NCI-H128 (cell line): ENCODE measurements around the gene ELOVL1.
"Not testable (repeated sequence)": the region's sequence is repeated elsewhere in the genome, so short reads cannot be mapped to it uniquely, and the experiment has no call there.

Source experiments
- DNase-seq: peaks from one replicate; lab custom pipeline; 2025; ENCODE audit not compliant: unreplicated experiment; lab: John Stamatoyannopoulos, UW

ELOVL1 gene

GRCh38 chr1:43367904-43368645, at the start of gene ELOVL1:
Gene ELOVL1, minus strand, starts transcription at chr1:43368011. Its CDS starts 2,402 bp downstream, at chr1:43365609.
- peak; percentile 81 for DNase-seq

DNA sequence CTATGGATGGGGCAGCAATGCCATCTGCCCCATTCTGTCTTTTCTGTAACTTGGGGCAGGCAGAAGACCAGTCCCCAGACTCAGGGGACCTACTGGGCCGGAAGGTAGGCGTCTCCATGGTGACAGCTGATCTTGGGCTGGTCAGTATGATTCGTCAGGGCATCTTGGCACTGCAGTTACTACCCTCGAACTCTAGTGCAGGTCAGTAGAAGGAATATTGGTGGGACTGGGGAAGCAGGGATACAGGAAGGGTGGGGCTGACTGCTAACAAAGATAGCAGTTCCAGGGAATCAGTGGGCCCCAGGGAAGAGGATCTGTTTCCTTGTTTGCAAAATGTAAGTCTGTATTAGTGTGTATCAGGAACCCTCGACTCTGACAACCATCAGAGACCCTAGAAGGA, 48.1 kb upstream of the ELOVL1 start:
- DNase-seq = no peak

DNA sequence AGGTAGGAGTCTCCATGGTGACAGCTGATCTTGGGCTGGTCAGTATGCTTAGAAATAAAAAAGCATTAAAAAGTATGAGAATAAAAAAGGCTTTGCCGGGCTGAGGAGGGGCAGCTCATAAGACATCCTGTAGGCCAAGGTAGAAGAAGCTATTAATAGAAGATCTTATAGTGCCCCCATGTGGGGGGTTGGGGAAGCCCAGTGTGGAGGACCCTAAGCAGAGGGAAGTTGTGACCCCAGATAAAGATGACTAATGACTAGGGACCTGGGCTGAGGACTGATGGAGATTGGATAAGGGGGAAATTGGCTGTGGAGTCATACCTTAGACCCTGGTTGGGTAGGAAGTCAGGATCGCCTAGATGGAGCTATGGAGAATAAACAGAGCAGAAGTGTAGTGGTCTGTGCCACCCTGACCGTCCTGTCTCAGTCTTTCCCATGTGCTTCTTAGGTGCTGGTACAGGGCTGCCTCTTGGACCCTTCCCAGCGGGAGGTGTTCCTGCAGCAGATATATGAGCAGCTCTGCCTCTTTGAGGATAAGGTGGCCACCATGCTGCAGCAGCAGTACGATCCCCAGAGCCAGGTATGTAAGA, 46.9 kb upstream of the ELOVL1 start:
- peak; percentile 43 for DNase-seq

DNA sequence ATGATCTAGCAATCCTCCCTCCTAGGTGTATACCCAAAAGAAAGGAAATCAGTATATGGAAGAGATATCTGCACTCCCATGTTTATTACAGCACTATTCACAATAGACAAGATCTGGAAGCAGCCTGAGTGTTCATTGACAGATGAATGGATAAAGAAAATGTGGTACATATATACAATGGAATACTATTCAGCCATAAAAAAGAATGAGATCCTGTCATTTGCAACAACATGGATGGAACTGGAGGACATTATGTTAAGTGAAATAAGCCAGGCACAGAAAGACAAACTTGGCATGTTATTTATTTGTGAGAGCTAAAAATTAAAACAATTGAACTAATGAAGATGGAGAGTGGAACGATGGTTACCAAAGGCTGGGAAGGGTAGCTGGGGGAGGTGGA, 45.6 kb upstream of the ELOVL1 start:
- DNase-seq = not testable (repeated sequence)

- no peak for DNase-seq
These were observed 42.8 kb upstream of the ELOVL1 start for GRCh38 chr1:43410571-43410970.

DNA sequence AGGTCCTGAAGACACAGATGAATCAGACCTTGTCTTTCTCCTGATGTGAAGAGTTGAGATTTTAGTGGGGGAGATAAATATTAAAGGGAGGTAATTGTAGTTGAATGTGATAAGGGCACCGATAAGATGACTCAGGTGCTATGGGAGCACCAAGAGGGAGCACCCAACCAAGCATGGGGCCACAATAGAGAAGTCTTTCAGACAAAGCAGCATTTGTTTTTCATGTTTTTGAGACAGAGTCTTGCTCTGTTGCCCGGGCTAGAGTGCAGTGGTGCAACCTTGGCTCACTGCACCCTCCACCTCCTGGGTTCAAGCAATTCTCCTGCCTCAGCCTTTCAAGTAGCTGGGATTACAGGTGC, 38.0 kb upstream of the ELOVL1 start:
- DNase-seq = no peak

DNA sequence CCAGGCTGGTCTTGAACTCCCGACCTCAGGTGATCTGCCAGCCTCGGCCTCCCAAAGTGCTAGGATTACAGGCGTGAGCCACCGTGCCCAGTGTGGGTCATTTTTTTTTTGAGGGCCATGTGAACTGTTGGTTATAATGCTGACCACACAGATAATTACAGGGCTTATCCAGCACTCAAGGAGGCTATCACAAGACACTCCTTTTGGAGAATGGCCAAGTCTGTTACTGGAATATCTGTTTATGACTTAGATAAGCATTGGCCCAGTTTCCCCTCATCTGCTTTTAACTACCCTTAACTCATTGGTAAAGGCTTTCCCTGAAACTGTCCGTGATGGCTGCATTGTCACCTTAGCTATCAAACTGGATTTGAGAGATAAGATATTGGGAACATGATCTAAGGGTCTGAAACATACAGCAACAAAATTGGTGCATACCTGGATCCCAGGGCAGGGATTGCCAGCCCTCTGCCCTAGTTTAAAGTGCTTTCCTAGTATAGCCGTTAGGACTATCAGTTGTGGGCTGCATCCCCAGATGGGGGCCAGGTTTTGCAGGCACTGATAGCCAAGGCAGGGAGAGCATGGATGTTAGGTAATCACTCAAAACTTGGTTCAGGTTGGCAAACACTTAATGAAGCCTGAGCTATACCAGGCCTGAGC, 37.5 kb upstream of the ELOVL1 start:
- no peak for DNase-seq

DNA sequence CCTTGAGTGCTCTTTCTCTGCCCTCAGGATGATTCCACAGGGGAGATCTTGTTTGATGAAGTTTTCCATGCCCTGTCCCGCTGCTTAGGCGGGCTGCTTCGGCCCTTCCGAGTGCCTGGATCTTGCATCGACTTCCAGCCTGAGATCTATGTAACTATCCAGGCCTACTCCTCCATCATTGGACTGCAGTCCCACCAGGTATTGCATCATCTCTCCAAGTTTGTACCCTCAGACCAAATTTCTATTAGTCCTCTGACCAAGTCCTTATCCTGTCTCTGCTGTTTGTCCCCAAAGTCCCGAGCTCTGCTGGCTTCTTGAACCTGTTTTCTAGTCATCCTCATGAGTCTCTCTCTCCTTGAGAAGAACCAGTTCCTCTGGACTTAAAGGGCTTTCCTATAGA, 36.5 kb upstream of the ELOVL1 start:
- DNase-seq = no peak

GRCh38 chr1:43402089-43402865, 34.5 kb upstream of the ELOVL1 start:
- no peak for DNase-seq

DNA sequence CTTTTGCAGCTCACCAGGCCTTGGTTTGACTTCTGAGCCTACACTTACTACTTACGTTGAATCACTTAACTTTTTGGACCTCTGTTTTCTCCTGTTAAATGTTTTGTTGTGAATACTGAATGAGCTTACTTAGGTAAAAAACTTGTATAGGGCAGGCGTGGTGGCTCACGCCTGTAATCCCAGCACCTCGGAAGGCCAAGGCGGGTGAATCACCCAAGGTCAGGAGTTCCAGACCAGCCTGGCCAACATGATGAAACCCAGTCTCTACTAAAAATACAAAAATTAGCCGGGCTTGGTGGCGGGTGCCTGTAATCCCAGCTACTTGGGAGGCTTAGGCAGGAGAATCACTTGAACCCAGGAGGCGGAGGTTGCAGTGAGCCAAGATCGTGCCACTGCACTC, 32.6 kb upstream of the ELOVL1 start:
- not testable (repeated sequence) for DNase-seq

DNA sequence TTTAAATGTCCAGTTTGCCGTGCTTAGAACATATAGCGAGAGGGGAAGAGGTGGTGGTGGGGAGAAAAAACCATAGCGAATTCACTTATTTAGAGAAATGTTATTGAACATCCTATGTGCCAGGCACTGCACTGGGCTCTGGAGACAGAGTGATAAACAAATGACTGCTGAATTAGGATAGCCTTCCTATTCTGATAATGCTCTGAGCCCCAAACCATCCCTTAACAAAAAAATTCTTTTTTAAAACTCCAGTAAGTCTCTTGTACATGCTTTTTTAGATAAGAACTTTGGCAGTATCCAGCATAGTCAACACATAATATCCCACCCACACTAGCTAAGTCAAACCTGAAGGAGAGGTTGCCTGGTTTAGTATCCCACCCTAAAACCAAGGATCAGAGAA, 30.4 kb upstream of the ELOVL1 start:
- no peak for DNase-seq

GRCh38 chr1:43396059-43396458, 28.2 kb upstream of the ELOVL1 start:
- no peak for DNase-seq

DNA sequence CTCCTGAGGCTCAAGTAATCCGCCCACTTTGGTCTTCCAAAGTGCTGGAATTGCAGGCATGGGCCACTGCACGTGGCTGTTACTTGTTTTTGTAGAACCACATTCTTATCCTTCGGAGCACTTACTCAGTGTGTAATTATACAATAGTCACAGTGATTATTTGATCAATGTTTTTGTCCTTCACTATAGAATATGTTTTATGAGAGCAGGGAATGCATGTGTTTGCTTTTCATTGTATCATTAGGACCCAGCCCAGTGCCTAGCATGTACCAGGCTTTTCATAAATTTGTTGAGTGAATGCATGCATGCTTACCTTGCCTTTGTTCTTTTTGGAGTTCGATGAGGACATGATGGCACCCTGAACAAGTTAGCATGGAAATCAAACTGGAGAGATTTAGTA, 27.7 kb upstream of the ELOVL1 start:
- DNase-seq = no peak

DNA sequence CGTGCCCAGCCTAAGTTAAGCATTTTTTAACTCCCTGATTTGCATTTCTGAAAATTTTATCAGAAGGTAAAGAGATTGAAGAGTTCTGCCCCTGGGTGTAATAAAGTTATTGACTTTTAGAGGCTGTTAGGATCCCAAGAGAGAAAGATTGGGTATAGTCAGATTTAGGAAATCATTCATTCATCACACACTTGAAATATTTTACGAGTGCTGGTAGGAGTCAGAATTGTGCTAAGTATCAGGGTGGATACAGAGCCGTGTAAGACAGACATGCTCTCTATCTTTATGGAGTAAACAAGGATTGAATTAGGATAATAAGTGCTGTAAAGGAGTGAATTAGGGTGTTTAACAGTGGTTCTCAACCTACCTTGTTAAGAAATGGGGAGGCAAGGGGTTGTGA, 24.9 kb upstream of the ELOVL1 start:
- no peak for DNase-seq

- DNase-seq = peak; percentile 95
These were observed 21.8 kb upstream of the ELOVL1 start, which contains the start of the genes MED8 and SZT2 for GRCh38 chr1:43389326-43390313. Gene MED8, minus strand, starts transcription at chr1:43389800. Its CDS starts 36 bp downstream, at chr1:43389764. Gene SZT2, plus strand, starts transcription at chr1:43389899. Its CDS starts 70 bp downstream, at chr1:43389969.

GRCh38 chr1:43388613-43389012, 20.8 kb upstream of the ELOVL1 start:
- DNase-seq = no peak

DNA sequence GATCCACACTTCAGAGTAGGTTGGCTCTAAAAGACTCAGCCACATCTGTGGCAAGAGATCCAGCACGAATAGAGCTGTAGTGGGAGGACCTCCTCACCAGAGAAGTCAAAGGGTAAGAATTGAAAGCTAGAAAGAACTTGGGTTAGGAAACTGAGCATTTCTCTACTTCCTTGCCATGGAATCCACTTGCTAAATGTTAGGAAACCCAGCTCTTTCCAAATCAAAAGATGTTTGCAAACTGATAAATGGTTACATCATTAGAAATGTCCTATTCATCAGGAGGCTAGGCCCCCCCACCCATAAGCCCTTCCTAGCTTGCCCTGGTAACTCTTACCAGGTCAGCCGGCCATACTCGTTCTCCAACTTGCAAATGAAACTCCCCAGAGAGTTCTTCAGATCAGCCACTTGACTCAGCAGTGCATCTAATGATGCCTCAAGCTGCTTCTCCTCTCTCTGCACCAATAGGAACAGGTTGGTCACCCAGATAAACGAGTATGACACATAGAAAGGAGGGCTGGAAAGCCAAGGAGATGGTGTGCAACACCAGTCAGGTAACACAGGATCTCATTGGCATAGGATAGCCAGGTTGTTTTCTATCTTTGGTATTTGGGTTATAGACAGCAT, 20.3 kb upstream of the ELOVL1 start:
- no peak for DNase-seq

- no peak for DNase-seq
These were observed 18.9 kb upstream of the ELOVL1 start for GRCh38 chr1:43386676-43387075.

DNA sequence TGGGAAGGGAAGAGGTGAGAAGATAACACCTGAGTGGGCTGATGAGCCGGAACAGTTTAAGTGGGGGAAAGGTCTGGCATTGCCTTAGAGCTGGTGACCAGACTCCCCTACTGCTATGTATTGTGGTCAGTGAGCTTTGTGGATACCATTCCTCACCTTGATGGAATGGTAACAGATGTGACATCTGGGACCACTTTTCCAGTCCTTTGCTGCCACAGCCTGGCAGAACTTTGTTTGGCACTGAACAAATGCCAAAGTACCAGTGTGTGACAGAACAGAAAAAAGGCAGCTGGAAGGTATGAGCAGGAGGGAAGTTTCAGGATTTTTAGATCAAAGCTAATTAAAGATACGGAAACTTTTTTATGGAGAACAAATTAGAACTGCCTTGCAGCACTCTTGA, 15.6 kb upstream of the ELOVL1 start:
- no peak for DNase-seq
